BJ (cell line): ENCODE measurements around the gene HOOK1. TPM values are rescaled to one million over a fixed set of nuclear protein-coding genes. Genes with fewer than 3 reads are reported as not detected.

Source experiments
- CTCF ChIA-PET: fragments of 350-600 bp; formaldehyde crosslinking; extraction: SDS; loops from one replicate; lab custom pipeline; 2021; ENCODE audit warnings: antibody characterized with exemption, inconsistent platforms; lab: Yijun Ruan, JAX
- POLR2A ChIA-PET: fragments of 300-600 bp; sonication (Branson Sonifier 250); formaldehyde crosslinking; extraction: SDS; loops from one replicate; lab custom pipeline; 2021; ENCODE audit warnings: antibody characterized with exemption; lab: Charles Lee
- DNase-seq: peaks from one replicate; pipeline ENCODE4 v3.0.0-alpha.2; 2011; ENCODE audit warnings: low read depth
- H3K27me3 ChIP-seq: 2 replicates; pipeline ENCODE4 v1.6.0; 2011; ENCODE audit warnings: low read length; ENCODE audit not compliant: control insufficient read depth, insufficient read depth
- H3K36me3 ChIP-seq: 2 replicates; pipeline ENCODE4 v1.5.1; 2011; ENCODE audit warnings: low read length; ENCODE audit not compliant: control insufficient read depth, insufficient read depth
- H3K4me3 ChIP-seq: 2 replicates; pipeline ENCODE4 v1.5.1; 2011; ENCODE audit warnings: low read depth, mild to moderate bottlenecking, control low read depth, low read length
- polyA plus RNA-seq: library from polyadenylated mRNA; depleted of rRNA; stranded (reverse); fragments of >200 nt; gene quantifications from 2 replicates; pipeline ENCODE4 v1.2.3, GENCODE V29; 2011
- TF ChIP-seq, protein P1 (sequence below): IDR thresholded peaks from 2 replicates; pipeline ENCODE4 v1.5.1; 2011; ENCODE audit warnings: low read depth, mild to moderate bottlenecking, control low read depth, inconsistent platforms, low read length, moderate library complexity; ENCODE audit not compliant: insufficient read depth

HOOK1 gene
- polyA plus RNA-seq, 1 experiment, result not detected

DNA sequence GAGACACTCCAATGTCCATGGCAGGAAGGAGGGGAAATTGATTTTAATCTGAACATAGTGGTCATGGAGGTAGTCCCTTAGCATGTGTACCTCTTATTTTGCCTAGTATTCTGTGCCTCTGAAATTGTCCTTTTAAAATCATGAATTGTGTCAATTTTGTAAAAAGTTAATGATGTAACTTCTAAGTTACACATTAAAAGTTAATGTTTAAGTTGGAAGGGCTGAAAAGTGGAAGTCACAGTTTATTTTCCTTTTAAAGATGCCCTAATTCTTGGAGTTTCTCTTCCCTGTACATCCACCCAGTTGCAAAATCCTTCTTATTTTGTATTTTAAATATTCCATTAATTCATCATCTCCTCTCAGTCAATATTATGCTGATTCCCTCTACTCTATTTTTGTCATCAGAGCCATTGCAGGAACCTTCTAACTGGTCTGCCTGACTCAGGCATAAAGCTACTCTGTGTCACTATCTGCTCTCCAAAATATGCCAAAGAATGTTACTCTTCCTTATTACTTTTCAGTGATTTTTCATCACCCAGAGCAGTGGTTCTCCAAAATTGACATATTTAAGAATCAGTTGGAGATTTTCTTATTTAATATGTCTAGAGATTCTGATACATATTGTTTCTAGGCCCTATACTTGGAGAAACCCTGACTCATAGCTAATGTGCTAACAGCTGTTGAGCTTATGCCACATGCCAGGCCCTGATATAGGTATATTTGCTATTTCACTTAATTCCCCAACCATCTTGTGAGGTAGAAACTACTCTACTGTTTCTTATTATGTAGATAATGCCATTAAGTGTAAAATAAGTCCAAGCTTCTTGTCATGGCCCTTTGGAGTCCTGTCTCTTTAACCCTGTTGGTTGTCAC lies 5.1 kb downstream of the HOOK1 start:
- ChIA-PET POLR2A (no interaction called here), CTCF (no interaction called here)
- Histone ChIP-seq H3K36me3 (no peaks in the 10 kb centered on the region), H3K27me3 (peaks cover 12% of the 10 kb centered on the region), H3K4me3 (no peak overlapping the region)
- TF ChIP-seq, protein P1, sequence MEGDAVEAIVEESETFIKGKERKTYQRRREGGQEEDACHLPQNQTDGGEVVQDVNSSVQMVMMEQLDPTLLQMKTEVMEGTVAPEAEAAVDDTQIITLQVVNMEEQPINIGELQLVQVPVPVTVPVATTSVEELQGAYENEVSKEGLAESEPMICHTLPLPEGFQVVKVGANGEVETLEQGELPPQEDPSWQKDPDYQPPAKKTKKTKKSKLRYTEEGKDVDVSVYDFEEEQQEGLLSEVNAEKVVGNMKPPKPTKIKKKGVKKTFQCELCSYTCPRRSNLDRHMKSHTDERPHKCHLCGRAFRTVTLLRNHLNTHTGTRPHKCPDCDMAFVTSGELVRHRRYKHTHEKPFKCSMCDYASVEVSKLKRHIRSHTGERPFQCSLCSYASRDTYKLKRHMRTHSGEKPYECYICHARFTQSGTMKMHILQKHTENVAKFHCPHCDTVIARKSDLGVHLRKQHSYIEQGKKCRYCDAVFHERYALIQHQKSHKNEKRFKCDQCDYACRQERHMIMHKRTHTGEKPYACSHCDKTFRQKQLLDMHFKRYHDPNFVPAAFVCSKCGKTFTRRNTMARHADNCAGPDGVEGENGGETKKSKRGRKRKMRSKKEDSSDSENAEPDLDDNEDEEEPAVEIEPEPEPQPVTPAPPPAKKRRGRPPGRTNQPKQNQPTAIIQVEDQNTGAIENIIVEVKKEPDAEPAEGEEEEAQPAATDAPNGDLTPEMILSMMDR, result no peak
- DNase-seq, result no peak

DNA sequence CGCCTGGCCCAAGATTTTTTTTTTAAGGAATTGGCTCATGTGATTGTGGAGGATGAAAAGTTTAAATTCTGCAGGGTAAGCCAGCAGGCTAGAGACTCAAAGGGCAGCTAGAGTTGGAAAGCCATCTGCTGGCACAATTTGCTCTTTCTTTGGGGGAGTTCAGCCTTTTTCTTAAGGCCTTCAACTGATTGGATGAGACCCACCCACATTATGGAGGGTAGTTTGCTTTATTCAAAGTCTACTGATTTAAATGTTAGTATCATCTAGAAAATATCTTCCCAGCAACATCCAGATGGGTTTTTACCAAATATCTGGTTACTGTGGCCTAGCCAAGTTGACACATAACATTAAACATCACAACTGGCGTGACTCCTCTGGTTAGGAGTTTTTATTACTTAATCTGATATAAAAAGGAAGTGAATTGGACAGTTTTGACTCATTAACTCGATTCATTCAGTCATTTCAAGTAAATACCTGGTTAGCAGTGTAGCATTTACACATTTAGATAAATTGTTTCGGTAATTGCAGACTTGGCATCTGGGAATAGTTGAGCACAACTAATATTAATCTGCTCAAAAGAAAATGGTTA lies 12.4 kb downstream of the HOOK1 start:
- H3K4me3 ChIP-seq, result no peak overlapping the region
- TF ChIP-seq, protein P1, result no peak
- ChIA-PET POLR2A (no interaction called here), CTCF (no interaction called here)
- no peaks in the 10 kb centered on the region for H3K36me3 ChIP-seq
- no peaks in the 10 kb centered on the region for H3K27me3 ChIP-seq
- no peak for DNase-seq

DNA sequence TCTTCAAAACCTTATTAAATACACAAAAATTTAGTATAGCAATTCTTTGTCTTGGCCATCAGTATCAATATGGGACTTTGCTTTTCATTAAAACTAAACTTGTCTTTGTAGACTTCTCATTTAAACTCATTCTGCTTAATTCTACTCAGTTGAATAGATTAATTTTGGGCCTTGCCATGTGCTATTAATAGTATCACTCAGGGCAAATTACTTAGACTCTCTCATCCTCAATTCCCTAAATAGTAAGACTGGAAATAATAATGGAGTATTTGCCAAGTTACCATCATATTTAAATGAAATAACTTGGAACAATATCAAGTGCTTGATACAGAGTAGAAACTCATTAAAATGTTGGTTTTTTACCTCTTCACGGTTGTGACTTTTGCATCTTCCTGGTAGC lies 13.4 kb downstream of the HOOK1 start:
- TF ChIP-seq, protein P1, result no peak
- POLR2A ChIA-PET, result no interaction called here
- CTCF ChIA-PET, result no interaction called here

DNA sequence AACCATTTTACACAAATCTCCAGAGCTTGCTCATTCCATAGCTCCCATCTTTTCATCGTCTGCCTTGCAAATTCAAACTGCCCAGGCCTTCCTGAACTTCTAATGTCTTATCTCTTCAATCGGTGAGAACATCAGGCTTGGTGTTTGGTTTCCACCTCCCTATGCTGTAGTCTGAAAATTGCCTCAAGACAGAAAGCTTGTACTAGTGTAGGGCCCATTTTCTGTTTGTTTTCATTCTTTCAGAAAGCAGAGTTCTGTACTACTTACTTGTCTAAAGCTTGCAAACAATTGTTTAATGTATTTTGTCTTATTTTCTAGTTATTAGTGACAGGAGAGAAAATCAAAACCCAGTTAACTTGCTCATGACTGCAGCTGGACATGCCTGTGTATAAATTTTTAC lies 16.8 kb downstream of the HOOK1 start:
- no peaks in the 10 kb centered on the region for H3K36me3 ChIP-seq
- ChIA-PET POLR2A (no interaction called here), CTCF (no interaction called here)
- H3K4me3 ChIP-seq, result no peak overlapping the region
- TF ChIP-seq, protein P1, result no peak
- DNase-seq, result peak; percentile 4
- H3K27me3 ChIP-seq, result no peaks in the 10 kb centered on the region

More for the DNA sequence above, 13.4 kb downstream of the HOOK1 start:
- no peaks in the 10 kb centered on the region for H3K27me3 ChIP-seq
- H3K36me3 ChIP-seq, result no peaks in the 10 kb centered on the region
- no peak for DNase-seq
- H3K4me3 ChIP-seq, result no peak overlapping the region

DNA sequence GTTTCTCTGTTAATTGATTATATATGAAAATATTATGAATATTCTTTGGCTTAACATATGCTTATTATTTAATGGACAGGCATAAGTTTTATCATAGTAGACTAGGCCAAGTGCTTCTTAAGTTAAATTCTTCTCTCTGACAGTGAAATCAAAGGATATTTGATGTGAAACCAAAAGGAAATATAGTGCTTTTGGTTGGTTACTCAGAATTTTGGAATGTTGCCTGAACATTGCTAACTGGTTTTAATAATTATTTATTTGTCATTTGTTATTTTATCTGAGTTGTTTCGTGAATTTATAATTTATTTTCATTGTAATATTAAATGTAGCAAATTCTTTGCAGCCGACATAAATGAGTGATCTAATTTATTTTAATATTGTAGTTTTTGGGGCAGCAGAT lies 18.3 kb downstream of the HOOK1 start:
- H3K4me3 ChIP-seq, result no peak overlapping the region
- H3K27me3 ChIP-seq, result no peaks in the 10 kb centered on the region
- DNase-seq, result no peak
- TF ChIP-seq, protein P1, result no peak
- no peaks in the 10 kb centered on the region for H3K36me3 ChIP-seq
- POLR2A ChIA-PET, result no interaction called here
- CTCF ChIA-PET, result no interaction called here
